ENCODE measurements around the gene GMDS. TPM values are rescaled to one million over a fixed set of nuclear protein-coding genes. Genes with fewer than 3 reads are reported as not detected.
A peak's percentile ranks its signal among the peaks of the same experiment; 100 is the strongest.

The GMDS gene
- total RNA-seq, 1 experiment from 2014 or later: 27.6 TPM

DNA sequence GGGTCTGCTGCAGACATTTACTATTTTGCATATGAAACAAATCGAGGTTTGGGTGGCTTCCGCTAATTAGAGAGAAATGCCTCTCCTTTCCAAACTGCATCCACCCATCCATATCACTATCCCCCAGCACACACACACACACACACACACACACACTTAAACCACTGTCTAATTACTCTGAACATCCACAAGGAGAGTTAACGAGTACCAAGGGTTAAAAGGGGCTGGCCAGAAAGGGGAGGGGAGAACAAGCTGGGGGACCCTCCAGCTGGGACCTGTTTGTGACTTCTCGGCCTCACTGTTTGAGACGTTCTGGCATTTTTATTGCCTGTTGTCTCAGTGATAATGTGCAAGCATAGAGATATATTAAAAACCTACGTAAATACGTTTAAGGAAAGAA lies 374.5 kb downstream of the GMDS start:
- no peaks in the 10 kb centered on the region for H3K36me3 Mint-ChIP-seq (ENCODE audit: insufficient read depth in 1 of 3, low read depth in 3 of 3)
- Histone ChIP-seq H3T11ph (ENCODE audit: low read length) (no peak overlapping the region), H3K4ac (ENCODE audit: low read depth, low read length) (no peak overlapping the region), H2BK12ac (ENCODE audit: insufficient read length, low read depth, low read length) (no peak overlapping the region), H3K79me2 (ENCODE audit: insufficient read depth, low read length) (no peaks in the 10 kb centered on the region), H3K56ac (ENCODE audit: insufficient read length, low read depth, low read length) (no peak overlapping the region), H2BK20ac (ENCODE audit: low read depth, low read length, poor library complexity, severe bottlenecking) (no peak overlapping the region), H3K79me1 (ENCODE audit: insufficient read depth, low read depth, low read length, poor library complexity, severe bottlenecking) (no peaks in the 10 kb centered on the region), H3K9me3 (ENCODE audit: control insufficient read depth, low read depth, low read length) (no peaks in the 10 kb centered on the region), H2BK5ac (ENCODE audit: insufficient read length, low read length) (no peak overlapping the region), H3K14ac (ENCODE audit: insufficient read depth, low read length) (no peak overlapping the region; the same call in 1 of the 2 replicates), H2AK5ac (ENCODE audit: insufficient read length, low read length) (no peak overlapping the region), H3K18ac (ENCODE audit: insufficient read length, low read depth, low read length) (no peak overlapping the region), H3K4me2 (ENCODE audit: insufficient read depth, insufficient read length, low read length) (peak overlapping the region; percentile 41), H3K4me1 (ENCODE audit: insufficient read depth, low read length) (peaks cover 16% of the 10 kb centered on the region), H2BK15ac (ENCODE audit: low read depth, low read length) (no peak overlapping the region), H2BK120ac (ENCODE audit: low read depth, low read length, poor library complexity, severe bottlenecking) (no peak overlapping the region), H3K27ac (ENCODE audit: insufficient read length, low read depth, low read length) (no peak overlapping the region), H2AFZ (ENCODE audit: low read length) (no peak overlapping the region), H4K20me1 (ENCODE audit: control insufficient read depth, insufficient read depth, insufficient read length) (no peaks in the 10 kb centered on the region), H3K9ac (ENCODE audit: extremely low read depth, insufficient read length, low read length) (no peak overlapping the region), H3K23ac (ENCODE audit: insufficient read length, low read depth, low read length) (no peak overlapping the region), H4K5ac (ENCODE audit: insufficient read length, low read depth, low read length) (no peak overlapping the region), H4K8ac (replicated peaks; ENCODE audit: insufficient read length, low read depth, low read length) (no peak overlapping the region), H3K27me3 (ENCODE audit: insufficient read depth, low read length) (no peaks in the 10 kb centered on the region), H3K23me2 (ENCODE audit: insufficient read length, low read depth, low read length, poor library complexity, severe bottlenecking) (no peaks in the 10 kb centered on the region), H4K91ac (ENCODE audit: insufficient read length, low read depth, low read length) (no peak overlapping the region)
- peaks cover 51 to 53% of the 10 kb centered on the region in 2 experiments for H3K4me1 Mint-ChIP-seq
- no peaks in the 10 kb centered on the region for H3K27me3 Mint-ChIP-seq (ENCODE audit: low read depth)
- no peak for TF ChIP-seq CTCF (conservative IDR thresholded peaks at IDR 0.05)
- no peaks in the 10 kb centered on the region for H3K9me3 Mint-ChIP-seq
- DNase-seq: no peak
- H3K4me3 Mint-ChIP-seq: peak overlapping the region in 1 of 2 experiments; percentile 2; a peak in 1 of 5 replicates
- H3K27ac Mint-ChIP-seq: 0 out of 7 replicates have a peak overlapping the region, but pooled peaks of 1 of the 3 experiments have one; percentile 7
- 100% methylated on average over 1 of the region's 7 CpGs for WGBS (ENCODE audit: extremely low coverage, insufficient read length, low lambda C conversion rate)
